Mesendoderm (in vitro differentiated cells): Measurements from ENCODE around the gene ZNF584.
"Not testable (repeated sequence)": the region's sequence is repeated elsewhere in the genome, so short reads cannot be mapped to it uniquely, and the experiment has no call there.

Experiments
- DNase-seq: peaks from one replicate; pipeline ENCODE4 v3.0.0; 2013
- H2AK5ac ChIP-seq: 2 replicates; pipeline ENCODE4 v1.6.1; 2013; ENCODE audit warnings: low read length, inconsistent platforms
- H2BK120ac ChIP-seq: 2 replicates; pipeline ENCODE4 v1.6.1; 2013; ENCODE audit warnings: low read depth, mild to moderate bottlenecking, low read length, moderate library complexity, mixed read lengths
- H2BK15ac ChIP-seq: replicated peaks from 2 replicates; pipeline ENCODE4 v1.6.1; 2013; ENCODE audit warnings: low read depth, mild to moderate bottlenecking, moderate library complexity
- H2BK5ac ChIP-seq: 2 replicates; pipeline ENCODE4 v1.6.1; 2013; ENCODE audit warnings: low read length, inconsistent platforms
- H3K18ac ChIP-seq: 2 replicates; pipeline ENCODE4 v1.6.1; 2013; ENCODE audit warnings: mild to moderate bottlenecking, low read length, mixed read lengths
- H3K23ac ChIP-seq: one replicate; pipeline ENCODE4 v1.6.1; 2013; ENCODE audit warnings: low read length
- H3K27ac ChIP-seq: 2 replicates; pipeline ENCODE4 v1.5.1; 2013; ENCODE audit warnings: low read depth, mild to moderate bottlenecking, inconsistent platforms, low read length, moderate library complexity
- H3K27me3 ChIP-seq: 2 replicates; pipeline ENCODE4 v1.6.1; 2013; ENCODE audit warnings: low read length, control low read depth, mild to moderate bottlenecking, inconsistent platforms; ENCODE audit not compliant: insufficient read depth, poor library complexity
- H3K36me3 ChIP-seq: 2 replicates; pipeline ENCODE4 v1.6.1; 2013; ENCODE audit warnings: low read length, inconsistent platforms; ENCODE audit not compliant: control insufficient read depth, insufficient read depth
- H3K4ac ChIP-seq: one replicate; pipeline ENCODE4 v1.6.1; 2013; ENCODE audit warnings: low read depth, mild to moderate bottlenecking, low read length, moderate library complexity
- H3K4me1 ChIP-seq: 2 replicates; pipeline ENCODE4 v1.6.1; 2013; ENCODE audit warnings: low read depth, low read length, inconsistent platforms; ENCODE audit not compliant: control insufficient read depth
- H3K4me2 ChIP-seq: 2 replicates; pipeline ENCODE4 v1.6.1; 2013; ENCODE audit warnings: low read length
- H3K4me3 ChIP-seq: 2 replicates; pipeline ENCODE4 v1.5.1; 2013; ENCODE audit warnings: mild to moderate bottlenecking, low read length
- H3K56ac ChIP-seq: one replicate; pipeline ENCODE4 v1.6.1; 2013; ENCODE audit warnings: low read length
- H3K79me1 ChIP-seq: 2 replicates; pipeline ENCODE4 v1.6.1; 2013; ENCODE audit warnings: low read length, inconsistent platforms
- H3K79me2 ChIP-seq: 2 replicates; pipeline ENCODE4 v1.6.1; 2013; ENCODE audit warnings: mild to moderate bottlenecking, low read length; ENCODE audit not compliant: control insufficient read depth, insufficient read depth
- H3K9ac ChIP-seq: 2 replicates; pipeline ENCODE4 v1.6.1; 2013; ENCODE audit warnings: low read length, inconsistent platforms
- H4K5ac ChIP-seq: one replicate; pipeline ENCODE4 v1.6.1; 2013; ENCODE audit warnings: low read length
- H4K8ac ChIP-seq: one replicate; pipeline ENCODE4 v1.6.1; 2013; ENCODE audit warnings: low read depth, mild to moderate bottlenecking, control low read depth, low read length, moderate library complexity
- WGBS: extraction: QIAGEN DNeasy Blood & Tissue Kit; methylation state at CpG from one replicate; pipeline ENCODE4 v1.1.7; 2013; ENCODE audit warnings: low lambda C conversion rate, missing lambda C conversion rate; ENCODE audit not compliant: insufficient coverage; ENCODE audit errors: extremely low coverage; 5-methylcytosine and 5-hydroxymethylcytosine counted together

Gene ZNF584

DNA sequence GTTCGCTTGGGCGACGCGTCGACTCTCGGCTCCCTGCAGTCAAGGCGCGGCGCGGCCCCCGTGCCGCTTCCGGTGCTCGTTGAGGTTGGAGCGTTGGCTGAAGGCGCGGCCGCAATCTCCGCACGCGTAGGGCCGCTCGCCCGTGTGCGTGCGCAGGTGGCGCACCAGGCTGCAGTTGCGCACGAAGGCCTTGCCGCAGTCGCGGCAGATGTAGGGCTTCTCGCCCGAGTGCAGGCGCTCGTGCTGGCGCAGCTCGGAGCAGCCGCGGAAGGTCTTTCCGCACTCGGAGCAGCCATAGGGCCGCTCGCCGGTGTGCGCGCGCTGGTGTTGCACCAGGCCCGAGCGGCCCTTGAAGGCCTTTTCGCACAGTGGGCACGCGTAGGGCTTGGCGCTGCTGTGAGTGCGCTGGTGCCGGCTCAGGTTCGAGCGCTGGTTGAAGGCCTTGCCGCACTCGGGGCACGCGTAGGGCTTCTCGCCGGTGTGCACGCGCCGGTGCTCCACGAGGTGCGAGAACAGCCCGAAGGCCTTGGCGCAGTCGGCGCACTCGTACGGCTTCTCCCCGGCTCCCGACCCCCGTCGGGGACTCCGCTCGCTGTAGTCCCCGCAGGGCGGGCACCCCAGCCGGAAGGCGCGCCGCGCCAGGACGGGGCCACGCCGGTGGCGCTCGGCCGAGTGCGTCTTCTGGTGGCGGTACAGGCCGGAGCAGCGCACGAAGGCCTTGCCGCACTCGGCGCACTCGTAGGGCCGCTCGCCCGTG, 40.6 kb upstream of the ZNF584 start:
- Histone ChIP-seq H3K4me1 (no peaks in the 10 kb centered on the region), H3K9ac (no peak overlapping the region), H3K27me3 (no peaks in the 10 kb centered on the region), H2BK120ac (no peak overlapping the region), H4K8ac (no peak overlapping the region), H2BK15ac (no peak overlapping the region), H3K79me1 (no peaks in the 10 kb centered on the region), H3K27ac (no peak overlapping the region), H2BK5ac (no peak overlapping the region), H3K23ac (no peak overlapping the region), H3K79me2 (no peaks in the 10 kb centered on the region), H3K4me2 (no peak overlapping the region), H2AK5ac (no peak overlapping the region), H4K5ac (no peak overlapping the region), H3K18ac (no peak overlapping the region), H3K36me3 (no peaks in the 10 kb centered on the region), H3K4me3 (no peak overlapping the region), H3K56ac (no peak overlapping the region), H3K4ac (no peak overlapping the region)
- no CpG with 5 or more reads among the region's 106 CpGs for WGBS
- no peak for DNase-seq

DNA sequence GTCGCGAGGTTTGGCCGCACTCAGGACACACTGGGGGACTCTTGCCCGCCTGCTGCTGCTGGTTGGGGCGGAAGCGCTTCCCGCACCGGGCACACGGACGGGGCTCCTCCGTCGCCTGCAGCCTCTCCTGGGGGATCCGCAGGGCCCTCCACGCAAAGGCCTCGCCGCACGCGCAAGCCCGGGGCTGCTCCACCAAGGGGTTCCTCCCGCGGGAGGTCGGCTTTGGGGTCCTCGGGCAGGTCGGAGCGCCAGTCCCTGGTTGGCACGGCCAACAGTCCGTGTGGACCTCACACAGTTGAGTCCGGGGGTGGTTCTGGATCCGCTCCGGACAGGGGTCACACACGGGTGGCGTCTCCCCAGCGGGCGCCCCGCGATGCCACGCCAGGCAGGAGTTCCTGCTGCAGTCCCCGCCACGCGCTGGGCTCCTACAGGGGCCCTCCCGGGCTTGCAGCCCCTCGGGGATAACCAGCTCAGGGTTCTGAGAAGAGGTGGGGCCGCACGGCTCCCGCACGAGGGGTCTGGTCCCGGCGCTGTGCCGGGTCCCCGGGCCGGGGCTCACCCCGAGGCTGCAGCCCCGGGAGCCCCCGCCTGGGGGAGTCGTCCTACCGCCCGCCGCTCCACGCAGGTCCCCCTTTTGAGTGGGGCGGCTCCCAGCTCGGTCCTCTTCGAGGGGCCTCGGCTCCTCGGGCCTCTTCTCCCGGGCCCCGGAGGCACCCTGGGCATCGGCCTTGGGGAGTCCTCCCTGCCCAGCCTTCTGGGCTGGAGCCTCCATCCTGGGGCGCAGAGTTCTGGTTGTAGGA, 39.7 kb upstream of the ZNF584 start:
- Histone ChIP-seq H3K79me2 (no peaks in the 10 kb centered on the region), H3K4ac (no peak overlapping the region)

DNA sequence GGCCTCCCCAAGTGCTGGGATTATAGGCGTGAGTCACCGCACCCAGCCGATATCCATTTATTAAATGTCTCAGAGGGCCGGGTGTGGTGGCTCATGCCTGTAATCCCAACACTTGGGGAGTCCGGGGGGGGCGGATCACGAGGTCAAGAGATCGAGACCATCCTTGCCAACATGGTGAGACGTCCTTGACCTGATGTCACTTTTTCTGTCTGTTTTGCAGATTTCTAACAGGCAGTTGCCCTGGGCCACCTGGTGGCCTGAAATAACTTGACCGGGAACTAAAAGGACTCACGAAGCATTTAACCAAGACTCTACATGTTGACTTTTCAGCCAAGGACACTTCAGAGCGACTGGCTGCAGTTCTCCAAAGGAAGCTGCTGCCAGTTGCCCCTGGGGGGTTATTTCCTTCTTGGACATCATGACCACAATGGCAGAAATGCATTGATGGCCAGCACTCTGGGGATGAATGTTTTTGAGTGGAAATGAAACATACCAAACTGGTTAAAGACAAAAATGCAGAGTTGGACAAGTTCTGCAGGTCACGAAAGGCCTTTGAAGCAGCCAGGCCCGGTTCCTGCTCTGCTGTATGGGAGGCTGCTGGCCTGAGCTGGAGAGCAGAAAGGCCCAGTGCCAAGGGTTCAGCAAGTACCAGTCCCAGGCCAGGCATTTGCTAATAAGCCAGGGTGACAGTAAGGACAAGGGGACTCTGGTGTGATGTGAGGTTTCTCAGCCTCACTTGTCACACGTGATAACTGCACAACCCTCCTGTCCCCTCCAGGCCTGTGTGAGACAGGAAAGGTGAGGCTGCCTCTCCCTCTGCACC, 35.9 kb upstream of the ZNF584 start:
- Histone ChIP-seq H3K4ac (no peak overlapping the region), H3K9ac (no peak overlapping the region), H4K8ac (no peak overlapping the region), H3K4me2 (no peak overlapping the region), H3K23ac (no peak overlapping the region), H2BK120ac (no peak overlapping the region), H4K5ac (no peak overlapping the region), H2AK5ac (no peak overlapping the region), H3K27ac (no peak overlapping the region), H3K36me3 (no peaks in the 10 kb centered on the region), H3K56ac (no peak overlapping the region), H2BK15ac (no peak overlapping the region), H3K79me2 (no peaks in the 10 kb centered on the region), H3K27me3 (no peaks in the 10 kb centered on the region), H3K4me1 (no peaks in the 10 kb centered on the region), H3K18ac (no peak overlapping the region), H3K79me1 (no peaks in the 10 kb centered on the region), H2BK5ac (no peak overlapping the region), H3K4me3 (no peak overlapping the region)
- DNase-seq, result peak; percentile 65
- no CpG with 5 or more reads among the region's 15 CpGs for WGBS

More for the DNA sequence above, 39.7 kb upstream of the ZNF584 start:
- Histone ChIP-seq H3K36me3 (no peaks in the 10 kb centered on the region), H3K18ac (no peak overlapping the region), H4K8ac (no peak overlapping the region), H2BK15ac (no peak overlapping the region), H3K27ac (no peak overlapping the region), H3K4me3 (no peak overlapping the region), H2BK5ac (no peak overlapping the region), H2BK120ac (no peak overlapping the region), H3K27me3 (no peaks in the 10 kb centered on the region), H3K56ac (no peak overlapping the region), H4K5ac (no peak overlapping the region), H3K9ac (no peak overlapping the region), H3K79me1 (no peaks in the 10 kb centered on the region), H2AK5ac (no peak overlapping the region), H3K4me2 (no peak overlapping the region), H3K4me1 (no peaks in the 10 kb centered on the region), H3K23ac (no peak overlapping the region)
- DNase-seq, result no peak
- WGBS, result no CpG with 5 or more reads among the region's 68 CpGs

DNA sequence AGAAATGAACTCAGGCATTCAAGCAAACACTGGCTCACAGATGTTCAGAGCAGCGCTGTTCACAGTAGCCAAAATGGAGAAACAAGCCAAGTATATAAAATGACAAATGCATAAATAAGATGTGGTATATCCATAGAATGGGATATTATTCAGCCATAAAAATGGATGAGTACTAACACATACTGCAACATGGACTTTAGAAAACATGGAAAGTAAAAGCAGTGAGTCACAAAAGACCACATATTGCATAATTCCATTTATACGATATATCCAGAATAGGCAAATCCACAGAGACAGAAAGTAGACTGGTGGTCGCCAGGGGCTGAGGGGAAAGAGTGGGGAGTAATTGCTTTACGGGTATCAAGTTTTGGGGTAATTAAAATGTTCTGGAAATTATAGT, 34.2 kb upstream of the ZNF584 start:
- H3K4ac ChIP-seq, result no peak overlapping the region
- H2BK5ac ChIP-seq, result no peak overlapping the region
- H3K23ac ChIP-seq, result no peak overlapping the region
- H3K4me2 ChIP-seq, result no peak overlapping the region
- no peak overlapping the region for H3K27ac ChIP-seq
- peaks cover under 1% of the 10 kb centered on the region for H3K79me1 ChIP-seq
- no CpG with 5 or more reads among the region's 4 CpGs for WGBS
- no peaks in the 10 kb centered on the region for H3K79me2 ChIP-seq
- no peak overlapping the region for H4K5ac ChIP-seq
- no peak overlapping the region for H2AK5ac ChIP-seq
- no peak for DNase-seq
- no peaks in the 10 kb centered on the region for H3K4me1 ChIP-seq
- no peaks in the 10 kb centered on the region for H3K36me3 ChIP-seq
- no peak overlapping the region for H3K9ac ChIP-seq
- H3K56ac ChIP-seq, result no peak overlapping the region
- H3K18ac ChIP-seq, result no peak overlapping the region
- H3K4me3 ChIP-seq, result no peak overlapping the region
- no peak overlapping the region for H2BK15ac ChIP-seq
- H3K27me3 ChIP-seq, result no peaks in the 10 kb centered on the region
- H4K8ac ChIP-seq, result no peak overlapping the region
- H2BK120ac ChIP-seq, result no peak overlapping the region

DNA sequence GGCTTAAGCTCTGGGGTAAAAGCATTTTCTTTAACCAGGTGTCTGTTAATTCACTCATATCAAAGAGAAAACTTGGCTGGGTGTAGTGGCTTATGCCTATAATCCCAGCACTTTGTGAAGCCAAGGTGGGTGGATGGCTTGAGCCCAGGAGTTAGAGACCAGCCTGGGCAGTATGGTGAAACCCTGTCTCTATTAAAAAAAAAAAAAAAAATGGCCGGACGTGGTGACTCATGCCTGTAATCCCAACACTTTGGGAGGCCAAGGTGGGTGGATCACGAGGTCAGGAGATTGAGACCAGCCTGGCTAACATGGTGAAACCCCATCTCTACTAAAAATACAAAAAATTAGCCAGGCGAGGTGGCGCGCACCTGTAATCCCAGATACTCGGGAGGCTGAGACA, 31.7 kb upstream of the ZNF584 start:
- not testable (repeated sequence) for H3K4me3 ChIP-seq, H2BK5ac ChIP-seq, H4K5ac ChIP-seq, H3K4me2 ChIP-seq, H3K56ac ChIP-seq, H3K4ac ChIP-seq, H3K79me1 ChIP-seq, H3K9ac ChIP-seq, H3K23ac ChIP-seq, H3K4me1 ChIP-seq, H2AK5ac ChIP-seq, H3K79me2 ChIP-seq, DNase-seq, H3K36me3 ChIP-seq, H2BK120ac ChIP-seq, H3K27ac ChIP-seq, H2BK15ac ChIP-seq, H4K8ac ChIP-seq, H3K18ac ChIP-seq, H3K27me3 ChIP-seq
- WGBS, result no CpG with 5 or more reads among the region's 7 CpGs
